Putamen (tissue), 1 donor: Measurements from ENCODE around the gene DSCAML1.

Experiments
- DNase-seq: peaks from one replicate; pipeline ENCODE4 v3.0.0-alpha.2; 2016; ENCODE audit warnings: low spot score

Gene DSCAML1

GRCh38 chr11:117796872-117797529 lies at the start of gene DSCAML1:
DSCAML1 (minus strand) TSS chr11:117797216; CDS start chr11:117797079, 137 bp downstream.
- peak; percentile 64 for DNase-seq

GRCh38 chr11:117843666-117844484 lies 46.9 kb upstream of the DSCAML1 start:
- DNase-seq = peak; percentile 50

GRCh38 chr11:117842131-117842941 lies 45.3 kb upstream of the DSCAML1 start:
- no peak for DNase-seq

GRCh38 chr11:117841551-117842031 lies 44.6 kb upstream of the DSCAML1 start:
- no peak for DNase-seq

- no peak for DNase-seq
These were observed 44.0 kb upstream of the DSCAML1 start for GRCh38 chr11:117840881-117841550.

GRCh38 chr11:117839936-117840813 lies 43.2 kb upstream of the DSCAML1 start:
- DNase-seq = no peak

- DNase-seq = no peak
These were observed 42.4 kb upstream of the DSCAML1 start for GRCh38 chr11:117839380-117839881.

GRCh38 chr11:117838901-117839300 lies 41.9 kb upstream of the DSCAML1 start:
- DNase-seq = no peak

- DNase-seq = no peak
These were observed 40.8 kb upstream of the DSCAML1 start for GRCh38 chr11:117837791-117838190.

- DNase-seq = no peak
These were observed 40.2 kb upstream of the DSCAML1 start for GRCh38 chr11:117837070-117837776.

GRCh38 chr11:117836077-117836960 lies 39.3 kb upstream of the DSCAML1 start:
- no peak for DNase-seq

GRCh38 chr11:117835576-117835975 lies 38.6 kb upstream of the DSCAML1 start:
- DNase-seq = no peak

- DNase-seq = no peak
These were observed 37.9 kb upstream of the DSCAML1 start for GRCh38 chr11:117834838-117835443.

GRCh38 chr11:117834068-117834810 lies 37.2 kb upstream of the DSCAML1 start:
- DNase-seq = no peak

GRCh38 chr11:117833401-117833891 lies 36.4 kb upstream of the DSCAML1 start:
- DNase-seq = no peak

GRCh38 chr11:117832511-117832910 lies 35.5 kb upstream of the DSCAML1 start:
- DNase-seq = no peak

- no peak for DNase-seq
These were observed 34.8 kb upstream of the DSCAML1 start for GRCh38 chr11:117831661-117832415.
